ENCODE measurements around the gene VIPR1.

VIPR1 gene

DNA sequence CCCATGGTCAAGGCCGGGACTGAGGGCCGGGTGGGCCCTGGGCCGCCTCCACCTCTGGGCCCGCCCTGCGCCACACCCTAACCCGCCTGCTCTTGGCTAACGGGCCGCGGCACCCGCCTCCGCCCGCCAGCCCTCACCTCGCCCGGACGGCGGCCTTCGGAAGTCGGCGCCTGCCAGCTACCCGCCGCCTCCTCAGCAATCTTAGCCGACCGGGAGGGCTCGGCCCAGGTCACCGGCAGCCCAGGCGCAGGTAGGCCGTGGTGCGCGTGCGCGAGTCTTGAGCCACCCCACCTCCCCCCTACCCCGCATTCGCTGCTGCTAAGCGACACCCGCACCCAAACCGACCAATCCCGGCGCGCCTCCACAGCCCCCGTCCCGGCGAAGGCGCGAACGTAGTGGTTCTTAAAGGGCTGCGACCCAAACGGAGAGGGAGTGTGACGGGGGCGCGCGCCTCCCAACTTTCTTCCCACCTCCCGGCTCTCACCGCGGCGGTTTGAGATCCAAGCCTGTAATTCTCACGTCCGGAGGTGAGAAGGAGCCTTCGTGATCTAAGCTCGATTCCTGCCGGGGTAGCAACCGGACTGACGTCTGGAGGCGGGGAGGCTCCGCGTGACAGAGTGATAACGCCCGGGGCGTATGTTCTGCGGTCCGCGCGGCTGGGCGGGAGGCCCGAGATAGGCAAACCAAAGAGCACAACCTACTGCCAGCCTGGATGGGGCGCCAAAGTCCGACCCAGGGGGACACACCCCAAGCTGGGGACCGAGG, 79.4 kb downstream of the VIPR1 start, which contains the start of gene SEC22C:
Gene SEC22C, minus strand, starts transcription at position 259 of the 765 bp plus-strand sequence. CDS start 12,921 bp downstream, outside the sequence.
- peak; percentile 95 for DNase-seq

DNA sequence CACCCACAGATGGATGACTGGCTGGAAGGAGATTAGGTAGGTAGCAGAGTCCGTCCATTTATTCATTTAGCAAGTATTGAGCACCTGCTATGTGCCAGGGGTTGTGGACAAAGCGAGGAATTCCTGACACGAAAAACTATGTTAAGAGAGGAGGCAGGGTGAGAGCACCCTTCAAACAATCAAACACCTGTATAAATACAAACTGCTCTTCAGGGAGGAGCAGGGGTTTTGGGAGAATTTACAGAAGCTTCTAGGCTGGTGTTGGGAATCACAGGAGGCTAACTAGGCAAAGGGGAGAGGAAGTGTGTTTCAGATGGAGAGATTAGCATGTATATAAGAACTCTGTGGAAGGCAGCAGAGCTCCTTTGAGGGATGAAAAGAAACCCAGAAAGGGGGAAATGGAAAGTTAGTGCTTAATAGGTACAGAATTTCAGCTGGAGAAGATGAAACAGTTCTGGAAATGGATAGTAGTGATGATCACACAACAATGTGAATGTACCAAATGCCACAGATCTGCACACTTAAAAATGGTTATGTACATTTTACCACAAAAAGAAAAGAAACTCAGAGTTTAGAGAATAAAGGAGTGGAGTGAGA, 80.1 kb downstream of the VIPR1 start:
- DNase-seq = no peak
